Erythroblast (primary cell): ENCODE data around the gene GNAZ.

Source experiments
- DNase-seq, 2 experiments: peaks; one replicate each; lab custom pipeline; 2025; lab: John Stamatoyannopoulos, UW
- GATA1 ChIP-seq: IDR thresholded peaks from 2 replicates; pipeline ENCODE4 v1.6.1; 2011; ENCODE audit warnings: low read depth, mild to moderate bottlenecking, control low read depth, low read length, moderate library complexity
- POLR2A ChIP-seq: IDR thresholded peaks from 2 replicates; pipeline ENCODE4 v1.6.1; 2011; ENCODE audit warnings: mild to moderate bottlenecking, low read length

Gene GNAZ

GRCh38 chr22:23064381-23065068, 5.8 kb upstream of the GNAZ start:
- TF ChIP-seq GATA1 (no peak), POLR2A (no peak)
- DNase-seq = no peak

- no peak for TF ChIP-seq POLR2A
- TF ChIP-seq GATA1 = no peak
- no peak for DNase-seq
Measured at GRCh38 chr22:23065069-23065451, 5.3 kb upstream of the GNAZ start.

GRCh38 chr22:23065495-23066122, 4.7 kb upstream of the GNAZ start:
- no peak for DNase-seq
- TF ChIP-seq POLR2A (no peak), GATA1 (no peak)

DNA sequence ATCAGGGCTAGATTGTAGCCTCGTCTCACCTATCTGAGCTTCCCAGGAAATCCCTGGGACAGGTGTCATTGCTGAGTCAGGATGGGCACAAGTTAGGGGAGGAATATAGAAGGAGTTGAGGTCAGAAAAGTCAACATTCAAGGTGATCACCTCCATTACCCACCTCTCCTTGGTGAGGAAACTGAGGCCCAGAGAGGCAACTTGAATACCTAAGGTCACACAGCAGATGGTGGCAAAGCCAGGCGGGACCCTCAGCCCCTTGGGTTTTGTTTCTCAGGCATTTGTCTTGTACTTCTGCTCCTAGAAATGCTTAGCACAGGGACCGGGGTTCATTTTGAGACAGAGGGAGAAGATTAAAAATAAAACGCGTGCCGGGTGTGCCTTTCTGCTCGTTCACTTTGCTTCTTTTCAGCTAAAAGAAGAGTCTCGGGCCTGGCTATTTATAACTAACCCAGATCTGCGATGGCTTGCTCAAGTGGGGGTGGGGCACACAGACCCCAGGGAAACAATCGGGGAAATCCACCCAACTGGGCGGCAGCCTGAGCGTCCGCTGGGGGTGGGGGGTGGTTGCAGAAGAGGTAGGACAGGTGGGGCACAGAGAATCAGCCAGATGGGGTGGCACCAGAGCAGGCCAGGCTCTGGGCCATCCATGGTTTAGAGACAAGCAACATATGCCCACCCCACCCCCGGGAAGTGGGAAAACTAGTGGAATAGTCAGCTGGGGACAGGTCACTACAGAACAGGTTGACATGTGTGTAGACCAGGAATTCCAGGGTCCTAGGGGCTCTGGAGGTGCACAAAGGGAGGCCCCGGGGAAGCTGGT, 3.9 kb upstream of the GNAZ start:
- DNase-seq = no peak
- no peak for TF ChIP-seq GATA1
- TF ChIP-seq POLR2A = no peak

- DNase-seq = no peak
- TF ChIP-seq GATA1 (no peak), POLR2A (no peak)
Measured at GRCh38 chr22:23067023-23067650, 3.2 kb upstream of the GNAZ start.

DNA sequence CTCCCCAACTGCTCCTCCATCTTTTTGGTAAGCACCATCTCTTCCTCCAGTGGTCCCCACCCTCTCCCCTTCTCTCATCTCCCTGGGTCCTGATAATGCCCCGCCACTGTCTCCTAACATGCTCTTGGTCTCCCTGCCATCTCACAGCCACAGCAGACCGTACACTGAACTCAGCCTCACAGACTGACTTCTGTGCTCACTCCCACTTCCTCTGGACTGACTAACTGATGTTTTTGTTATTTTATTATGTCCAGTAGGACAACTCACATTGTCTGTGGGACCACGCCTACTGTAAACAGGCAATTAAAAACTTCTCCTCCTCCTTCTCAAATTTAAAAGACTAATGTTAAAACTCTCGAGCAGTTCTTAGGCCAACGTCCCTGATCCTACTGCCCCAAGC, 2.6 kb upstream of the GNAZ start:
- no peak for TF ChIP-seq POLR2A
- TF ChIP-seq GATA1 = no peak
- no peak for DNase-seq

DNA sequence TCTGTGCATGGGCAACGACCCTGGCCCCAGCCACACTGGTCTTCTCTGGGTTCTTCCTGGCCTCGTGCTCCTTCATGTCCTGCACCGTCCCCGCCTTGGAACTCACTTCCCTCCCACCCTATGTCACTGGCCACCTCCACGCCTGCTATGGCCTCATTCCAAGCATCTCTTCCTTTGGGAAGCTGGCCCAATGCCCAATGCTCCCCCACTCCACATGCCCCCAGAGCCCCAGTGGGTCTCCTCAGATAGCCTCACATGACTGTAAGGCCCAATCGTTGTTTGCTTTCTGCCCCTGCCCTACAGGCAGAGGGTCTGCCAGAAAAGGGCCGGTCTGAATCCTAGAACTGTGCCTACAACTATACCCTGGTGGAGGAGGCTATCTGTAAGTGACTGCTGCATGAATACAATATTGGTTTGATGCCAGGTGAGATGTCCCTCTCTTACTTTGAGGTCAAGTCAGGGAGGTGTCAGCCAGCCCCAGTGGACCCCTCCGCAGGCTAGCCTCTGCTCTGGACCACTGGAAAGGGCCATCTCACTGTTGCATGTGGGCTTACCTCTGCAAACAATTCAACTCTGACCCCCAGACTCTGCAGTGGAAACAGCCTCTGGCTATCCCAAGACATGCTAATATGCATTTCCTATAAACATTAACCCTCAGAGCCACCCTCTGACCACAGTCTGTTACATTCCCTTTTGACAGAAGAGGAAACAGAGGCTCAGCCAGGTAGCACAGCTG, 2.1 kb upstream of the GNAZ start:
- no peak for DNase-seq
- TF ChIP-seq GATA1 (no peak), POLR2A (no peak)

DNA sequence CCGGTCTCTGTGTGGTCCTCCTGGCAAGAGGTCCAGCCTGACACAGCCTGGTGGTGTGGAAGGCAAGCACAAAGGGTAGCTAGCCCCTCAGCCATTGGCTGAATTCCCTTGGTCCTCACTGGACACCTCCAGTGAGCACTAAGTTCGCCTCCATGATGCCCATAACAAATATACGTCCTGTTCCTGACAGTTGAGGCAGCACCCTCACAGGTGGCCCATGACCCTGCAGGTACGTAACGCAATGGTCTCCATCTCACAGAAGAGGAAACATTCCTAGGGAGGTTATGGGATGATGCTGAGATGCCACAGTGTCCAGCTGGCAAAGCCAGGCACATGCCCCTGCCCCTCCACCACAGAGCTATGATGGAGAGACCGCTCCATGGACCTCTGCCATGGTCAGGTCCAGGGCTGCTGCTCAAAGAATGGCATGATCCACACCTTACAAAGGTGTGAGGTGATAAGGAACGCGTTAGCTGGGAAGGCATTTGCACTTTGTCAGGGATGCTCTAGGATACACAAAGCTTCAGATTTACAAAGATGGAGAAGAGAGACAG, 1.4 kb upstream of the GNAZ start:
- no peak for DNase-seq
- TF ChIP-seq GATA1 (no peak), POLR2A (no peak)

DNA sequence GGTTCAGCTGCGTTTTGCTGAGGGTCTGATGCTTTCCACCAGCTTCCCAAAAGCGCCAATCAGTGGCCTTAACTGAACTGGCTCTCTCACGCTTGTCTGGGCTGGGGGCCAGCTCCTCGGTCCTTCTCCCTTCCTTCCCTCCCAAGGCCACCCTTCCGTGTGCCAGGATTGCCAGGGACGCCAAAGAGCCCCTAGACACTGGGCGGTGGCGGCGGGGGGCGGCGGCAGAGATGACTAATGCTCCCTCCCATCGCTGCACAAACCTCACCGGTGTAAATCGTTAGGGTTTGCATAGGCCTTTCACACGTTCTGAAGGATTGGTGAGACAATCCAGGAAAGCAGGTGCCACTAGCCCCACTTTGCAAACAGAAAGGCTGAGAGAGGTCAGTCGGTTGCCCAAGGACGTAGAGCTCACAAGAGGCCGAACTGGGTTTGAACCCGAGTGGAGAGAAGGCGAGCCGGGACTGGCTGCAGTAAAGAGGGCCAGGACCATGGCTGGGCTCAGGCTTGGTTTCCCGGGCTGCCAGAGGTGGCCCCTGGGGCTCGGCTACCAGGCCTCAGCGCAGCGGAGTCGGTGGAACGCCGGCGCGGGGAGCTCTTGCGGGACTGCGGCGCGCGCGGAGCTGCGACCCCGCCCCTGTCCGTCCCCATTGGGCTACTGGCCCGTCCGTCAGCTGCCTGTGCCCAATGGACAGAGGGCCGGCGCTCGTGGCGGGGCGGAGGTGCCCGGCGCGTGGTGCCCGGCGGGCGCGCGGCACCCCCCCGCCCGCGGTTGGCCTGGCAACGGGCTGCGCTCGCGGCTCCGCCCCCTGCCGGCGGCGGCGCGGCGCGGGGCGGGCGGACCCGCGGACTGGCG, 589 bp upstream of the GNAZ start:
- peak; percentile 84 to 89 for DNase-seq
- TF ChIP-seq GATA1 (no peak), POLR2A (no peak)

DNA sequence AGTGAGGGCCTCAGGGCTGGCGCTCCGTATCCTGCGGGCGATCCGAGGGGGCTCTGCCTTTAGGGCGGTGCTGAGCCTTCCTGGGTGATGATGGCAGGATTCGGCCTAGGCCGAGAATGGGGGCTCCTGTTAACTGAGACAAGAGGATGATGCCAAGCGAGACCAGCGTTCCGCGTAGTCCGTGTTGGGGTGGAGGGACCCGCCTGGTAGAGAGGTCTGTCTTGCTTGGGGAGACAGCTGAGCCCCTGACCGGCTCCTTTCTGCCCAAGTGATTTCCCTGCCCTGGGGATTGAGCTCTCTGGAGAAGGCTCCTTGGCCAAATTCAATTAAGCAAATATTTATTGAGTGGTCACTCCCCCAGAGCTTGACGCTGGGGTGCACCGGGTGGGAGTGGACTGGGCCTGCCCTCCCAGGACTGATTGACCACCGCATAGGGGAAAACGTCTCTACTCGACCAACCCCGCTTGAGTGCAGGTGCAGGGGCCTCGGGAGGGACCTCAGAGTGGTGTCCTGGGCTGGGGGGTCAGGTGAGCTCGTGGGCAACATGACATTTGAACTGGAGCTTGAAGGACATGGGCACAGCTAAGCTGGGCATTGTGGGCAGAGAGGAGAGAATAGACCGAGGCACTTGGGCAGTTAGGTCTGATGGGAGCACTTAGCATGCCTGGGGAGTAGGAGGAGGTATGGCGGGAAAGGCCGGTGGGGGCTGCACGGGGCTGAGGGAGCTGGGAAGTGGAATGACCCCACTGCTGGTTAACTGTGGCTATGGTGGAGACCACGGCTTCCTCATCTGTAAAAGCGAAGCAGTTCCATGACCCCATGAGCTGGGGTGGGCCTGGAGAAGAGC, 1.1 kb downstream of the GNAZ start:
- DNase-seq = no peak

More for the DNA sequence above, 1.1 kb downstream of the GNAZ start:
- TF ChIP-seq POLR2A (no peak), GATA1 (no peak)
